Fibroblast of skin of right biceps (primary cell): Measurements from ENCODE around the gene ZFAND3.

Experiments
- DNase-seq: peaks from one replicate; pipeline ENCODE4 v3.0.0-alpha.2; 2013

The ZFAND3 gene

GRCh38 chr6:38174315-38174714, 354.8 kb downstream of the ZFAND3 start:
- no peak for DNase-seq

GRCh38 chr6:38174806-38175495, 355.4 kb downstream of the ZFAND3 start:
- no peak for DNase-seq

GRCh38 chr6:38175786-38176185, 356.3 kb downstream of the ZFAND3 start:
- no peak for DNase-seq

GRCh38 chr6:38176797-38177751, 357.5 kb downstream of the ZFAND3 start:
- DNase-seq: no peak

- no peak for DNase-seq
These were observed 358.5 kb downstream of the ZFAND3 start for GRCh38 chr6:38177882-38178583.

GRCh38 chr6:38178584-38178886, 359.0 kb downstream of the ZFAND3 start:
- no peak for DNase-seq

- no peak for DNase-seq
These were observed 359.8 kb downstream of the ZFAND3 start for GRCh38 chr6:38179300-38179699.

GRCh38 chr6:38179794-38180430, 360.4 kb downstream of the ZFAND3 start:
- DNase-seq: no peak

- DNase-seq: no peak
These were observed 361.1 kb downstream of the ZFAND3 start for GRCh38 chr6:38180586-38180985.

- DNase-seq: no peak
These were observed 362.9 kb downstream of the ZFAND3 start for GRCh38 chr6:38182426-38182825.

- no peak for DNase-seq
These were observed 364.5 kb downstream of the ZFAND3 start for GRCh38 chr6:38183856-38184584.

- no peak for DNase-seq
These were observed 365.1 kb downstream of the ZFAND3 start for GRCh38 chr6:38184585-38185080.

GRCh38 chr6:38185244-38185643, 365.7 kb downstream of the ZFAND3 start:
- DNase-seq: no peak

- DNase-seq: no peak
These were observed 366.2 kb downstream of the ZFAND3 start for GRCh38 chr6:38185752-38186151.

GRCh38 chr6:38187325-38187724, 367.8 kb downstream of the ZFAND3 start:
- no peak for DNase-seq

GRCh38 chr6:38187811-38188590, 368.5 kb downstream of the ZFAND3 start:
- DNase-seq: no peak

GRCh38 chr6:38188677-38189335, 369.3 kb downstream of the ZFAND3 start:
- no peak for DNase-seq

- DNase-seq: no peak
These were observed 371.9 kb downstream of the ZFAND3 start for GRCh38 chr6:38191418-38191817.

- DNase-seq: no peak
These were observed 372.5 kb downstream of the ZFAND3 start for GRCh38 chr6:38192011-38192410.

- DNase-seq: no peak
These were observed 373.0 kb downstream of the ZFAND3 start for GRCh38 chr6:38192487-38192886.

GRCh38 chr6:38193051-38193450, 373.5 kb downstream of the ZFAND3 start:
- no peak for DNase-seq
